Measurements from ENCODE around the gene CDK5. TPM values are rescaled to one million over a fixed set of nuclear protein-coding genes. Genes with fewer than 3 reads are reported as not detected.

The CDK5 gene
- total and polyA plus RNA-seq, 2 of the 13 experiments (the other 11 are each of a cell fraction or from before 2014, with no cell fraction given): 16.4 to 21.3 TPM

- TF ChIP-seq ZNF468 (CRISPR knock-in tag; IDR thresholded peaks at IDR 0.05) (no peak), ZMAT3 (CRISPR knock-in tag; conservative IDR thresholded peaks at IDR 0.05) (no peak), ZNF788 (CRISPR knock-in tag; IDR thresholded peaks at IDR 0.05; ENCODE audit: borderline replicate concordance) (peak; percentile 28; the same call in 1 of the 2 replicates), CHCHD3 (CRISPR knock-in tag; IDR thresholded peaks at IDR 0.05) (0 out of 2 replicates have a peak, but pooled peaks have one; percentile 77), ZNF230 (CRISPR knock-in tag; IDR thresholded peaks at IDR 0.05) (peak; percentile 73), MED8 (CRISPR knock-in tag; IDR thresholded peaks at IDR 0.05; ENCODE audit: insufficient replicate concordance) (no peak), YY1 (IDR thresholded peaks at IDR 0.05; ENCODE audit: insufficient read depth, insufficient replicate concordance, low read depth, low read length) (peak; percentile 54), PBX2 (CRISPR knock-in tag; IDR thresholded peaks at IDR 0.05) (no peak), ARID5B (CRISPR knock-in tag; IDR thresholded peaks at IDR 0.05) (no peak), CHD4 (IDR thresholded peaks at IDR 0.05; ENCODE audit: borderline replicate concordance, low read length) (peak; percentile 52), ATF7-NPFF (CRISPR knock-in tag; IDR thresholded peaks at IDR 0.05; ENCODE audit: low read depth) (peak; percentile 78; the same call in 1 of the 2 replicates), ZSCAN21 (CRISPR knock-in tag; IDR thresholded peaks at IDR 0.05; ENCODE audit: borderline replicate concordance) (0 out of 2 replicates have a peak, but pooled peaks have one; percentile 2), PPARG (CRISPR knock-in tag; conservative IDR thresholded peaks at IDR 0.05) (0 out of 2 replicates have a peak, but pooled peaks have one; percentile 33), ZNF7 (CRISPR knock-in tag; IDR thresholded peaks at IDR 0.05) (no peak), ZNF83 (CRISPR knock-in tag; IDR thresholded peaks at IDR 0.05; ENCODE audit: borderline replicate concordance) (no peak), HNRNPL (IDR thresholded peaks at IDR 0.05; ENCODE audit: low read depth, low read length) (peak; percentile 92), ARHGAP35 (CRISPR knock-in tag; IDR thresholded peaks at IDR 0.05; ENCODE audit: borderline replicate concordance) (no peak; the same call in 1 of the 2 replicates), ZNF710 (CRISPR knock-in tag; IDR thresholded peaks at IDR 0.05; ENCODE audit: borderline replicate concordance) (peak; percentile 66), ARNTL (CRISPR knock-in tag; IDR thresholded peaks at IDR 0.05) (peak; percentile 99), KDM1A (CRISPR knock-in tag; IDR thresholded peaks at IDR 0.05) (no peak), ZNF446 (CRISPR knock-in tag; IDR thresholded peaks at IDR 0.05) (0 out of 2 replicates have a peak, but pooled peaks have one; percentile 47), TBP (CRISPR knock-in tag; IDR thresholded peaks at IDR 0.05) (no peak), CHD2 (IDR thresholded peaks at IDR 0.05; ENCODE audit: low read depth, low read length) (no peak; the same call in 1 of the 2 replicates)
Observed at GRCh38 chr7:151062399-151063211, 4.9 kb upstream of the CDK5 start (continued).

Measured in HepG2 (cell line).